Measurements from ENCODE around the gene TRIM7. TPM values are rescaled to one million over a fixed set of nuclear protein-coding genes. Genes with fewer than 3 reads are reported as not detected.

TRIM7 gene
- total and polyA plus RNA-seq, 9 of the 15 experiments (the other 6 are each of a cell fraction or from before 2014, with no cell fraction given): 2.6 to 14.9 (median 8.9) TPM

DNA sequence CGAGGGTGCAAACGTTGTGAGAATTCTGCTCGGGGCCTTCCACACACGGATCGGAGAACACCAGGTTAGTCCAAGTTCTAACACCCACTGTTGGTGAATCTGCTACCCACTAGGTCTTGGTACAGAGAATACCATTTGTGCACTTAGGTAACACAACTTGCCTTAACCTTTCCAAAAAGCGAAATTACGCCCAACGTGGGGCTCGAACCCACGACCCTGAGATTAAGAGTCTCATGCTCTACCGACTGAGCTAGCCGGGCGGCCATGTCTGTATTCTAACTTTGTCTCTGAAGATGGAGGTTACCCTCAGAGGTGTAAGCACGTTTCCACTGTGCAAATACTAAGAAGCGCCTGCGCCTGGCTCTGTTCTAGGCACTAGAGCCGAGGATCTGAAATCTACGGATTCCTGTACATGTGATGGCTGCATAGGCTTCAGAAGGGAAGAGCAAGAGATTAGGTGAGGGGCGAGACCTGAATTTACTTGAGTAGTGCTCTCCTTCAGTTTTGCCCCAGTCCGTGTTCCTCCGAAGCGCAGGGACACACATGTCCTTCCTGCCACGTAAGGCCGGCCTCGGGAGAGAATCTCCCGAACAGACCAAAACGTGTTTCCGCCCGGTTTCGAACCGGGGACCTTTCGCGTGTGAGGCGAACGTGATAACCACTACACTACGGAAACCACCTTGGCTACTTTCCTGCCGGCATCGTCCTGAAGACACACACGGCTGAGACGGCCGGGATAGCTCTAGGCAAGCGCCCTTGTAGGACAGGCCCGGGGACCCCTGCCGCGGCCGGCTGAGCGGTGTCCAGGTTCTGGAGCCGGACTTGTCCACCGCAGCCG, 17.0 kb upstream of the TRIM7 start (continued):
- TF ChIP-seq KAT2B (IDR thresholded peaks at IDR 0.05; ENCODE audit: low read depth, low read length) (no peak), ZNF24 (IDR thresholded peaks at IDR 0.05) (peak; percentile 96; the same call in 1 of the 2 replicates), KLF1 (tag; IDR thresholded peaks at IDR 0.05) (peak; percentile 37; the same call in 1 of the 2 replicates), GABPB1 (CRISPR knock-in tag; IDR thresholded peaks at IDR 0.05) (peak; percentile 84), SMARCB1 (IDR thresholded peaks at IDR 0.05; ENCODE audit: insufficient read length, low read depth) (no peak), HDAC2 (IDR thresholded peaks at IDR 0.05) (peak; percentile 44; the same call in 1 of the 2 replicates), ZFP36 (IDR thresholded peaks at IDR 0.05; ENCODE audit: low read depth, low read length, partially characterized antibody) (peak; percentile 43), TAF9B (IDR thresholded peaks at IDR 0.05; ENCODE audit: partially characterized antibody) (no peak), FOXK2 (conservative IDR thresholded peaks at IDR 0.05 in 1 of 2, IDR thresholded peaks at IDR 0.05 in 1 of 2; ENCODE audit: low read depth in 2 of 2) (peak; percentile 53 to 81), GATA2 (CRISPR knock-in tag; IDR thresholded peaks at IDR 0.05) (0 out of 2 replicates have a peak, but pooled peaks have one; percentile 40), HNRNPL (IDR thresholded peaks at IDR 0.05; ENCODE audit: low read depth, low read length) (peak; percentile 63), SMARCA5 (IDR thresholded peaks at IDR 0.05) (peak; percentile 42), HDAC6 (IDR thresholded peaks at IDR 0.05; ENCODE audit: low read depth, low read length) (peak; percentile 78; the same call in 1 of the 2 replicates), LARP7 (IDR thresholded peaks at IDR 0.05) (no peak)
- TF ChIP-seq, protein P1, sequence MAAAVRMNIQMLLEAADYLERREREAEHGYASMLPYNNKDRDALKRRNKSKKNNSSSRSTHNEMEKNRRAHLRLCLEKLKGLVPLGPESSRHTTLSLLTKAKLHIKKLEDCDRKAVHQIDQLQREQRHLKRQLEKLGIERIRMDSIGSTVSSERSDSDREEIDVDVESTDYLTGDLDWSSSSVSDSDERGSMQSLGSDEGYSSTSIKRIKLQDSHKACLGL (CRISPR knock-in tag; IDR thresholded peaks at IDR 0.05; ENCODE audit: borderline replicate concordance, poor library complexity, severe bottlenecking): no peak
- TF ChIP-seq, protein P2, sequence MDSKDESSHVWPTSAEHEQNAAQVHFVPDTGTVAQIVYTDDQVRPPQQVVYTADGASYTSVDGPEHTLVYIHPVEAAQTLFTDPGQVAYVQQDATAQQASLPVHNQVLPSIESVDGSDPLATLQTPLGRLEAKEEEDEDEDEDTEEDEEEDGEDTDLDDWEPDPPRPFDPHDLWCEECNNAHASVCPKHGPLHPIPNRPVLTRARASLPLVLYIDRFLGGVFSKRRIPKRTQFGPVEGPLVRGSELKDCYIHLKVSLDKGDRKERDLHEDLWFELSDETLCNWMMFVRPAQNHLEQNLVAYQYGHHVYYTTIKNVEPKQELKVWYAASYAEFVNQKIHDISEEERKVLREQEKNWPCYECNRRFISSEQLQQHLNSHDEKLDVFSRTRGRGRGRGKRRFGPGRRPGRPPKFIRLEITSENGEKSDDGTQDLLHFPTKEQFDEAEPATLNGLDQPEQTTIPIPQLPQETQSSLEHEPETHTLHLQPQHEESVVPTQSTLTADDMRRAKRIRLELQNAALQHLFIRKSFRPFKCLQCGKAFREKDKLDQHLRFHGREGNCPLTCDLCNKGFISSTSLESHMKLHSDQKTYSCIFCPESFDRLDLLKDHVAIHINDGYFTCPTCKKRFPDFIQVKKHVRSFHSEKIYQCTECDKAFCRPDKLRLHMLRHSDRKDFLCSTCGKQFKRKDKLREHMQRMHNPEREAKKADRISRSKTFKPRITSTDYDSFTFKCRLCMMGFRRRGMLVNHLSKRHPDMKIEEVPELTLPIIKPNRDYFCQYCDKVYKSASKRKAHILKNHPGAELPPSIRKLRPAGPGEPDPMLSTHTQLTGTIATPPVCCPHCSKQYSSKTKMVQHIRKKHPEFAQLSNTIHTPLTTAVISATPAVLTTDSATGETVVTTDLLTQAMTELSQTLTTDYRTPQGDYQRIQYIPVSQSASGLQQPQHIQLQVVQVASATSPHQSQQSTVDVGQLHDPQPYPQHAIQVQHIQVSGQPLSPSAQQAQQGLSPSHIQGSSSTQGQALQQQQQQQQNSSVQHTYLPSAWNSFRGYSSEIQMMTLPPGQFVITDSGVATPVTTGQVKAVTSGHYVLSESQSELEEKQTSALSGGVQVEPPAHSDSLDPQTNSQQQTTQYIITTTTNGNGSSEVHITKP (IDR thresholded peaks at IDR 0.05; ENCODE audit: partially characterized antibody): peak; percentile 54
- TF ChIP-seq, protein P3, sequence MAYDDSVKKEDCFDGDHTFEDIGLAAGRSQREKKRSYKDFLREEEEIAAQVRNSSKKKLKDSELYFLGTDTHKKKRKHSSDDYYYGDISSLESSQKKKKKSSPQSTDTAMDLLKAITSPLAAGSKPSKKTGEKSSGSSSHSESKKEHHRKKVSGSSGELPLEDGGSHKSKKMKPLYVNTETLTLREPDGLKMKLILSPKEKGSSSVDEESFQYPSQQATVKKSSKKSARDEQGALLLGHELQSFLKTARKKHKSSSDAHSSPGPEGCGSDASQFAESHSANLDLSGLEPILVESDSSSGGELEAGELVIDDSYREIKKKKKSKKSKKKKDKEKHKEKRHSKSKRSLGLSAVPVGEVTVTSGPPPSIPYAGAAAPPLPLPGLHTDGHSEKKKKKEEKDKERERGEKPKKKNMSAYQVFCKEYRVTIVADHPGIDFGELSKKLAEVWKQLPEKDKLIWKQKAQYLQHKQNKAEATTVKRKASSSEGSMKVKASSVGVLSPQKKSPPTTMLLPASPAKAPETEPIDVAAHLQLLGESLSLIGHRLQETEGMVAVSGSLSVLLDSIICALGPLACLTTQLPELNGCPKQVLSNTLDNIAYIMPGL (CRISPR knock-in tag; IDR thresholded peaks at IDR 0.05): peak; percentile 99
- TF ChIP-seq, protein P4, sequence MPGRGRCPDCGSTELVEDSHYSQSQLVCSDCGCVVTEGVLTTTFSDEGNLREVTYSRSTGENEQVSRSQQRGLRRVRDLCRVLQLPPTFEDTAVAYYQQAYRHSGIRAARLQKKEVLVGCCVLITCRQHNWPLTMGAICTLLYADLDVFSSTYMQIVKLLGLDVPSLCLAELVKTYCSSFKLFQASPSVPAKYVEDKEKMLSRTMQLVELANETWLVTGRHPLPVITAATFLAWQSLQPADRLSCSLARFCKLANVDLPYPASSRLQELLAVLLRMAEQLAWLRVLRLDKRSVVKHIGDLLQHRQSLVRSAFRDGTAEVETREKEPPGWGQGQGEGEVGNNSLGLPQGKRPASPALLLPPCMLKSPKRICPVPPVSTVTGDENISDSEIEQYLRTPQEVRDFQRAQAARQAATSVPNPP (IDR thresholded peaks at IDR 0.05; ENCODE audit: borderline replicate concordance, insufficient read depth, insufficient read length): no peak
